Endometrium (tissue), 2 donors: ENCODE results near the gene CILP.
"Not testable (repeated sequence)": the region's sequence is repeated elsewhere in the genome, so short reads cannot be mapped to it uniquely, and the experiment has no call there.

Experiments
- FAIRE-seq: peaks from 2 replicates; lab custom pipeline; 2012; peaks lifted over from hg19 to GRCh38; lab: Jason Lieb, UNC
- donor health status: control.
- donor health status: control.

The CILP gene

DNA sequence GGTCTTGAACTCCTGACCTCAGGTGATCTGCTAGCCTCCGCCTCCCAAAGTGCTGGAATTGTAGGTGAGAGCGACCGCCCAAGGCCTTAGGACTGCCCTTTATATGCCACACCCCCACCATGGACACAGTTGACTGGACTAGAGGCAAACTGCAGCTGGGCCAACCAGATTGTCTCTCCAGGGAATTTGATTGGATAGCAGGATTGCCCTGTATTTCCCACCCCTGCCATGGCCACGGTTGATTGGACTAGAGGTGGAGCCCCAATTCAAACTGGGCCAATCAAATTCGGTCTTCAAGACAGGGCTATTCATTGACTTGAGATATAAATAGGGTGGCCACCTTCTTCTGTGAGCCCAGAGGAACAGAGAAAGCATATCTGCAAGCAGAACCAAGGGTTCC is 19.3 kb downstream of the CILP start:
- no peak for FAIRE-seq

DNA sequence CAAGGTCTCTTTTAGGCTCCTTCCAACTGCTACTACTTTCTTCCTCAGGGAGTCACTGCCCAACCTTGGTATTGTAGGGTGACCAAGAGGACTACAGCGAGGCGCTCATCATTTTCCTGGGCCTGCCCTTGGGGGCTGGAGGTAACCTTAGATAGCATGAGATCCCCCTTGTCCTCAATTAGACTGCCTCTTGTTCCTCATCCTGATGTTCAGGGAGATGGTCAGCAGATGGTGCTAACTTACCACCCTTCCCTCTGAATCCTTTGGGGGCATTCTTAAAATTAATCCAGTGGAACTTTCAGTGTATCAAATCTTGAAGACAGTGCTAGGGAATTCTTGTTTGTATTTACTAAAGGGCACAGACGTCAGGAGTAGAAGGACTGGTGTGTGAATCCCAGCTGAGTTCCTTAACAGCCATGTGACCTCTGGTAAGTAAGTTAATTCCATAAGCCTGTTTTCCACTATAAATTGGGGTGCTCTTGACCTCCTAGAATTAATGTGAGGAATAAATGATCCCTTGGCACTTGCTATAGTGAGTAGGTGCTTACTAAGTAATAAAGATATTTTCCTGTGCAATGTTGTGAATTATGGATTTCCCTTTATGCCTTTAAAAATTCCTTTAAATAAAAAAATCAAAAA is 22.1 kb downstream of the CILP start:
- FAIRE-seq: no peak

DNA sequence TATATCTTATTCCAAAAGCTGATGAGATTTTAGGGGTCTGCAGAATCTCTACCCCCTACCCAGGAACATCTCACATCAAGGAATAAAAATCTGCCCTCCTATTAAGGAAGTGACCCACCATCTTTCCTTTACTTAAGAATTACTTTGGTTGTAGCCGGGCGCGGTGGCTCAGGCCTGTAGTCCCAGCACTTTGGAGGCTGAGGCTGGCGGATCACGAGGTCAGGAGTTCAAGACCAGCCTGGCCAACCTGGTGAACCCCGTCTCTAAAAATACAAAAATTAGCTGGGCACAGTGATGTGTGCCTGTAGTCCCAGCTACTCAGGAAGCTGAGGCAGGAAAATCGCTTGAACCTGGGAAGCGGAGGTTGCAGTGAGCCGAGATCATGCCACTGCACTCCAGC is 22.8 kb downstream of the CILP start:
- FAIRE-seq: not testable (repeated sequence)

DNA sequence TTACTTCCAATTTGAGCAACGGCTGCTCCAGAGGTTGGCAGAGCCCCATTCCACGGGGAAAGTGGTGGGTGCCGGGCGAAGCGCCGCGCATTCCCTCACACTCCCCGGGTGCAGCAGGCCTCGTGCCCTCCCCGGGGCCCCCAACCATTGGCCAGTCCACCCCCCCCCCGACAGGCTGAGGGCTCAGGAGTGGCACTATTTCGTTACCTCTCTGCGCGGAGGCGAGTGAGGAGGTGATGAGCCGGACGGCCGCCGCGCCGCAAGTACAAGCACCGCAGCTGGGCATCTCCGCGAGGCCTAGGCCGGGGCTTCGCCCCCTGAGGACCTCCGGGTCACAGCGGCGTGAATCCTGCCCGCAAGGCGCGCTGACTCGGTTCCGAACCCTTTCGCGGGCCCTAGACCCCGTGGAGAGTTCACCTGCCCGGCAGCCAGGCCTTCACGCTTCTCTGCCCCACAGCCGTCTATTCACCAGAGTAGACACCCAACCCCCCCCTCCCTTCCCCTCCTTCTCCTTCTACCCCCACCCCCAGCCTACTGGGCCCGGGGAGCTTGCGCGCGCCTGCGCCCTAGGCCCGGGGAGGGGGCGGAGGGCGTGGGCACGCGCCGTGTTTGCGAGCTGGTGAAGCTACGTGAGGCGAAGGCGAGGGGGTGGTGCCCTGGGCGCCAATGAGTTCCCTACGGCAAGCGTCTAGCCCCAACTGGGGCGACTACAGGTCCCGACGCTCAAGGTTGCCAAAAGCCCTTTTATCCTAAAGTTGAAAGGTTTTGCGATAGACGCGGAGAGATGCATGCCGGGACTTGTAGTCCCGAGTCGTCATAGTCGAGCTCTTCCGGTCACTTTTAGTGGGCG is 26.2 kb downstream of the CILP start, which contains the start of gene CLPX:
Gene CLPX (minus strand): TSS at position 475 of the 850 bp plus-strand sequence. CDS start 189 bp downstream, at position 286.
- FAIRE-seq: no peak

DNA sequence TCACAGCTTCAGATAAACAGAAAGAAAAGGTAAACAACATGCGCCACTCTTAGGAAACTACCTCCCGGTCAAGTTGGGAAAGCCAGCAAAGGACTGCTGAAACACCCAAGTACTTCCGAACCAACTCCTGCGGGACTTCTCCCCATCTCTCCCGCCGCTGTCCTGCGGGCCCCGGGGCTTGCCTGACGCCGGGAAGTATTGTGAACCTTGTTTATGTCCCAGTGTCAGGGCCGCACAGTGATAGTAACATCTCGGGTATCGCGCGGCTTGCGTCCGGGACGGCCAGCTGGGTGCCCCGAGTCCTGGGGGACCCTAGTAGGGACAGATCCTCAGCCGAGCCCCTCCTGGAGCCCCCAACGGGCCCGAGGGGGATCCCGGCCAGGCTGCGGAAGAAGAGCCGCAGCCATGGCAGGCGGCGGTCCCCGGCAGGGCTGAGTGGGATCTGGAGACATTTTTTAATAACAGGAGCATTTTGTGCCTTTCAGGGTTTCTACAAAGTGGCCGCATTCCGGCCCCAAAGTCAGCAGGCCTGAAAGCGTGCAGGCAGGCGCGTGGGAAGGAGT is 26.9 kb downstream of the CILP start:
- no peak for FAIRE-seq

DNA sequence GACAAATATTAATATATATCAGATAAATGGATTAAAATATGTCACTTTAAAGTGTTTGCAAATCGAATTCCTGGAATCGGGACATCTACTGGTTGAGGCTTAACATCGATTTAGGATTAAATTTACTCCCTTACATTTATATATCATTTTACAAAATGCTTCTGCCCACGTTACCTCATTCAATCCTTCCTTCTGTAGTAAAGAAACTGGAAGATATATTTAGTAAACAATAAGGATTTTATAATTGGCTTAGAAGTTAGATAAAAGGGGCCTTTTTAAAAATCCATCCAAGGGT is 27.5 kb downstream of the CILP start:
- FAIRE-seq: peak; percentile 18

DNA sequence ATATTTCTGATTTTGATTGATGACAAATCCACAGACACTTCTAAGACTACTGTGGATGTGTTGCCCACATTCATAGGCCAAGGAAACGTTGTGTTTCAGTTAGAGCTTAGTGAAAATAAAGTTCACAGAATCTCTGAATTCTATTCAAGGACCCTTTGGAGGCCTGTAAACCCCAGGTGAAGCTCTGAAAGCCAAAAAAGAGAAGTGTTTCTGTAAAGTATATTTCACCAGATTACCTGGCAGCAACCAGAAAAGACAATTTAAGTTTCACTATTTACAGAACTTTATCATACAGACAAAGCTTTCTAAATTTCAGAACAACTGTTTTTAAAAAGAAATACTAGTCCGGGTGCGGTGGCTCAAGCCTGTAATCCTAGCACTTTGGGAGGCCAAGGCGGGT is 28.7 kb downstream of the CILP start:
- no peak for FAIRE-seq

DNA sequence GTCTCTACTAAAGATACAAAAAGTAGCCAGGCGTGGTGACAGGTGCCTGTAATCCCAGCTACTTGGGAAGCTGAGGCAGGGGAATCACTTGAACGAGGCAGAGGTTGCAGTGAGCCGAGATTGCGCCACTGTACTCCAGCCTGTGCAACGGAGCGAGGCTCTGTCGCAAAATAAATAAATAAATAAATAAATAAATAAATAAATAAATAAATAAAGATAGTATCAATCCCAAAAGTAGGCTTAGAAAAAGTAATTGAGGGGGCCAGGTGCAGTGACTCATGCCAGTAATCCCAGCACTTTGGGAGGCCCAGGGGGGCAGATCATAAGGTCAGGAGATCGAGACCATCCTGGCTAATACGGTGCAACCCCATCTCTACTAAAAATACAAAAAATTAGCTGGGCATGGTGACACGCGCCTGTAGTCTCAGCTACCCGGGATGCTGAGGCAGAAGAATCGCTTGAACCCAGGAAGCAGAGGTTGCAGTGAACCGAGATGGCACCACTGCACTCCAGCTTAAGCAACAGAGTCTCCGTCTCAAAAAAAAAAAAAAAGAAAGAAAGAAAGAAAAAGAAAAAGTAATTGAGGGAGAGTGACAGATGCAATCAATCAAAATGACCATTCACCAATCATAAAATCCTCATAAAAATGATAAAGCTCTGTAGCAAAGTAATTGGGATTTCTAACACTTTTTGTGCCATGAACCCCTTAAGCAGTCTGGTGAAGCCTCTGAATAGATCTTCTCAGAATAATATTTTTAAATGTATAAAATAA is 29.5 kb downstream of the CILP start:
- not testable (repeated sequence) for FAIRE-seq

DNA sequence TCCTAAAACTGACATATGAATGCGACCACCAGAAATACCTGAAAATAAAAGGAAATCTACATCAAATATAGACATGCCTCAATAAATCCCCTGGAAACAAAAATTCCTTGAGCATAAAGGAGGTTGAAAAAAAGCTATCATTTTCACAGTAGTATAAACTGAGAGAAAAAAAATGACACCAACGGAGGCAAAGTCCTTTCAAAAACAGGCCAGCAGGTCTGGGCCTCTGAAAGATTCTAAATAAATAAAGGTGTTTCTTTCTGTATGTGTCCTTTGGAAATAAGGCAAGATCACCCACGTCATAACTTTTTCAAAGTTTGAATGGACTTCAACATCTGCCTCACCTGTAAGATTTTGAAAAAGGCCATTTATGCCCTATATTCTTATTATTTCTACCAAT is 31.1 kb downstream of the CILP start:
- no peak for FAIRE-seq

DNA sequence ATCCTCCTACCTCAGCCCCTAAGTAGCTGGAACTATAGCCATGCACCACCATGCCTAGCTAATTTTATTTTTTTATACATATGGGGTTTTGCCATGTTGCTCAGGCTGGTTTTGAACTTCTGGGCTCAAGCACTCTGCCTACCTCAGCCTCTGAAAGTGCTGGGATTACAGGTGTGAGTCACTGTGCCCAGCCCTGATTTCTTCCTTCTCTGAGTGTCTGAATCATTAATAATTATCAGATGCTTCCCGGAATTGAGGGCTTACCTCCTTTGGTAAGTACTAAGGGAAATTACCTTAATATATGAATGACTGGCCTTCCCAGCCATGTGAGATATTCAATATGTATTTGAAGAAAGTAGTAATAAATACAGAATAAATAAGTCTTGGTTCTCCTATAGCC is 33.4 kb downstream of the CILP start:
- no peak for FAIRE-seq

DNA sequence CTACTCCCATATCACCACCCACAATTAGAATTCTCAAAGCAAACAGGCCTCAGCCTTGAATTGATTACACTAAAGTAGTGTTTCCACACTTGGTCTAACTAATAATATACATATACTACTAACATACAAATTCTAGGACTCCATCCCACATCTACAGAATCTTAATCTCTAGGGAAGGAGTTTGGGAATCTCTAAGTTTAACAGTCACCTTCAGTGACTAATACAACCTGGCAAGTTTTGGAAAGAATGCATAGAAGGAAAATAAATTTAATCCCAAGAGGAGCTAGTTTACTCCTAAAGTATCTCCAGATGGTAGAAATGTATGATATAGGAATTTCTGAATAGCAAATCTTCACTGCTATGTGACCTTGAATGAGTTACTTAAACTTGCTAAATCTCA is 35.2 kb downstream of the CILP start:
- FAIRE-seq: no peak

DNA sequence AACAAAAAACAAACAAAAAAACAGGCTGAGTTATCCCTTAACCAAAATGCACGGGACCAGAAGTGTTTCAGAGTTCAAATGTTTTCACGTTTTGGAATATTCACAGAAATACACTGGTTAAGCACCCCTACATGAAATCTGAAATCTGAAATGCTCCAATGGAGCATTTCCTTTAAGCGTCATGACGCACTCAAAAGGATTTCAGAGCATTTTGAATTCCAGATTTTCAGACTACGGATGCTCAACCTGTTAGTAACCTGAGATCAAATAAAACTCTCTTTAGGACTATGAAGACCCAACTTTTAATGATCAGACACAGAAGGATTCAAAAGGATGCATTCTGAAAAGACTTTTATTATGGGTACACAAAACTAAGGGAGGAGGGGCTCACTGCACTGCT is 35.8 kb downstream of the CILP start:
- no peak for FAIRE-seq

DNA sequence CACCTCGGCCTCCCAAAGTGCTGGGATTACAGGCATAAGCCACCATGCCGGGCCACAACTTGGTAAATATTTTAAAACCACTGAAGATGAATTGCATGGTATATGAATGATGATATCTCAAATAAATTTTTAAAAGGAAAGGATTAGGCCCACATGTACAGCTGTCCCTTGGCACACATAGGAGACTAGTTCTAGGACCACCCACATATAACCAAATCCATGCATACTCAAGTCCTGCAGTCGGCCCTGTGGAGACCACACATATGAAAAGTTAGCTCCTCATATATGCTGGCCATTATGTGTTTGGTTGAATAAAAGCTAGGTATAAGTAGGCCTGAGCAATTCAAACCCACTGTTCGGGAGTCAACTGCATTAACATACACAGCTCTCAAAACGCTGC is 36.8 kb downstream of the CILP start:
- no peak for FAIRE-seq

DNA sequence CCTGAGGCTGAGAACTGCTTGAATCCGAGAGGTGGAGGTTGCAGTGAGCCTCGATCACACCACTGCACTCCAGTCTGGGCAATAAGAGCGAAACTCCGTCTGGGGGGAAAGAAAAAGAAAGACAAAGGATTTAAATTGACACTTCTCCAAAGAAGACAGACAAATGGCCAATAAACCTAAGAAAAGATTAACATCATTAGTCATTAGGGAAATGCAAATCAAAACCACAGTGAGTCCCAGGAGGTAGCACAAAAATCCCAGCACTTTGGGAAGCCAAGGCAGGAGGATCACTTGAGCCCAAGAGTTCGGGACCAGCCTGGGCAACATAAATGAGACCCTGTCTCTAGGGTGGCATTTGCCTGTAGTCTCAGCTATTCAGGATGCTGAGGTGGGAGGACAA is 38.7 kb downstream of the CILP start:
- no peak for FAIRE-seq

DNA sequence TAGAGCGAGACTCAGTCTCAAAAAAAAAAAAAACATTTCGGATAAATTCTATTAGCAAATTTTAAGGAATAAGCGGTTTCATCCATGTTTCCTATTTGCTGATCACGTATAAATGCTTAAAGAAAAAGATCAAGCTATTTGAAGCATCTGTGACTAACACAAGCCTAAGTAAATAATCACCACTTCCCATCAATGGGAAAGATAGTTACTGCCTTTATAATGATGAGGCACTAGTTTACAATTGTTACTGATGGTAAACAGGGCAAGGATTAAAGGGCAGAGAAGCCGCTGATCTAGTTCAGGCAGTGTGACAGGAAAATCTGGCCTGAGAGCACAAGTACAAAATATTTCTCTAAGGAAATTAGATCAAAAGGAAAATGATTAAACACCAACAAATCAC is 39.8 kb downstream of the CILP start:
- no peak for FAIRE-seq

DNA sequence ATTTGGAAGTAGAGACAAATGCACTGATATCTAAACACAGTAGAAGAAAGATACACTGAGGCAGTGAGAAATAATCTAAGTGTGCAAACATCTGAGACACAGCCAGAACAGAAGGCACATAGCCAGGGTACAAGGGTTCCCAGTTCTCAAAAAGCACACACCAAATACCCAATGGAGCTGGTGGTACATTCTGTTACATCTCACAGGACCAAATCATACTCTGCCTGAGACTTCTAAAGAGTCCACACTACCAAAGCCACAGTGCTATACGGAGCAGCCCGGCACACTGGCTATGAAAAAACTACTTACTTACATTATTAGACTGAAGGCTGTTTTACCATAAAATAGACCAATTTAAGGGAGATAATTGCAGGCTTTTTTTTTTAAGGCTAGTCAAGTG is 45.4 kb downstream of the CILP start:
- no peak for FAIRE-seq

DNA sequence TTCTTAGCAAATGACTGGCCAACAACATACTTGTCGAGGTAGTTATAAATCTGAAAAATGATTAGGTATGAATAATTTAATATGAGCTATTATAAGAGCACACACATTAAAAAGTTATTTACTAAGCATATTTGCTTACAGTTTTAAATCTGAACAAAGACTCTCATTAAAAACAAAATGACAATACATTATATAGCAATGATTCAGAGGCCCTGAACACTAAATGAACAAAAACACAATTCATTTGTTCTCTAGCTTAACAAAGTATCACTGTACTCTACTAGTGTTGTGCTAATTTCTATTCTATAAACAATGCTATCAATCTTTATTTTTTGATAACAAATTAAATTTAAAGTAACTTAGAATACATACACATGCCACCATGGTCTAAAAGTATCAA is 47.1 kb downstream of the CILP start:
- FAIRE-seq: no peak

DNA sequence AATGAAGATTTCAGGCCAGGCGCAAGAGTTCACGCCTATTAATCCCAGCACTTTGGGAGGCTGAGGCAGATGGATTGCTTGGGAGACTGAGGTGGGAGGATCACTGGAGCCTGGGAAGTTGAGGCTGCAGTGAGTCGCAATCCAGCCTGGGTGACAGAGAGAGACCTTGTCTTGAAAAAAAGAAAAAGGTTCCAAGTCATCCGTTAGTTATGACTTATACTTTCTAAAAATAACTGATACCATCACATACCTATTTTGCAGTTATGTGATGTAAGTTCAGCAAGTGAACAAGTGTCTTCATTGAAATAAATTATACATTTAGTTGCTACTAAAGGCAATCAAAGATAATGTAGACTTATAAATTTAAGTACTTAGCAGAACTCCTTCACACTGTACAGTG is 48.2 kb downstream of the CILP start:
- no peak for FAIRE-seq

DNA sequence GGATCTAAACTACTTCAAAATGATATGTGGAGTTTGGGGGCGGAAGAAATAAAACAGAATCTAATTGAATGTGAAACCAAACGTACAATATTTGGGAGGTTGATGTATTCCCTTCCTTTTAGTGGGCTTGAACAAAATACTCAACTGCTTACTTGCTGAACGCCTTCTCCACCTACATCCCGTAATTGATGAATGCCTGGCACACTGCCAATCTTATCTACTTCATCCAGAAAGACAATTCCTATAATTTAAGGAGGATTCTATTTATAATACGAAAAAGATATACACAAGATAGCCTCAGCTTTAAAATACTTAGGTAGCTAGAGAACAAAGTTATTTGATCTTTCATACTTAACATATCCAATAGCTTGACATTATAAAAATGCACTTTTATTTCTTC is 54.6 kb downstream of the CILP start:
- FAIRE-seq: no peak

DNA sequence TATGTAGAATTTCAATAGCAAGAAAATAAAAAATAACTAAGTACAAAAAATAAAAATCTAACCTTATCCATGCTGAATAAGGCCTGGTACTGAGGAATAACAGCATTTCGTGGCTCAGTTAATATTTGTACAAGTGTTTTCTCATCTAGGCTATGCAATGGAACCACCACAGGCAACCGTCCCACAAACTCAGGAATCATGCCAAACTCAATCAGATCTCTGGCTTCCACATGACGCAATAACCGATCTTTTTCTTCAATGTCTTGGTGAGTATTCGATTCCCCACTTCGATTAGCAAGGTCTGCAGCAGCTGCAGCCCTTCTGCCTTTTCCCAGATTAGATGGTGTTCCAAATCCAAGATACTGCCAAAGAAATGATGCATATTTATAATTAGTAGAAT is 56.6 kb downstream of the CILP start:
- FAIRE-seq: no peak

DNA sequence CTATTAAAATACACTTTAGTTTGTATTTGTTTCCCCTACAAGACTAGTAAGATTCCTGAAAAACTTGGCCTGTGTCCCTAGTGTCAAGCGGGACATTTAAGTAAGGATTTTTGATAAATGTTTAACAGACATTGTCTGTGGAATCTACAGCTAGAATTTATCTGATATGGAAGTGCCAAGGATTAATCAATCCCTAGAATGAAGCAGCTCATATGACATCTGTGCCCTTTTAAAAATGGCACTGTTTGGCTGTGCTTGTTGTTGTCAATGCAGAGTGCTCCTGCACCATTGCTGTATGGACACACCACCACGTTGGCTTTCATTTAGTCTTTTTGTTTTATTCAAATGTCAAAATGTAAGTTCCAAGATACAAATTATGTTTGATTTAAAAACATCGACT is 63.4 kb downstream of the CILP start:
- no peak for FAIRE-seq

DNA sequence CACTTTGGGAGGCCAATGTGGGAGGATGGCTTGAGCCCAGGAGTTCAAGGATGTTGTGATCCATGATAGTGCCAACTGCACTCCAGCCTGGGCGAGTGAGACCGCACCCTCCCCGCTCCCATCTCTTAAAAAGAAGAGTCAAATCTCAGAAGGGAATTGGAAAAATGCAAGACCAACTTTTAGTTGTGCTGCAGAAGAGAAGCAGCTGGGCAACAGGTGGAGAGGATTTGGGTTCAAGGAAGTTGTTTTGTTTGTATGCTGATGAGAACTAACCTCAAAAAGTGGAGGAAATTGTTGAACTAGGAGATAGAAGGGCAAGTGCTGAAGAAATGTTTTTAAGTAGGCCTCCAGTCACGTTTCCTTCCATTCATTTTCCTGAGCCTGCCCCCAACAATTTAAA is 64.8 kb downstream of the CILP start:
- FAIRE-seq: no peak
